Activated naive CD4-positive, alpha-beta T cell treated with Interleukin-2 at 50 U/mL for 16 hours (primary cell): ENCODE results near the gene HLA-G.
"Not testable (repeated sequence)": the region's sequence is repeated elsewhere in the genome, so short reads cannot be mapped to it uniquely, and the experiment has no call there.

Experiments used
- DNase-seq: peaks from one replicate; pipeline ENCODE4 v3.0.0-alpha.2; 2020

The HLA-G gene

GRCh38 chr6:29827579-29828470 is at the start of gene HLA-G:
TSS of gene HLA-G (plus strand) at chr6:29827825. CDS start at chr6:29827845, 20 bp downstream.
- DNase-seq = no peak

DNA sequence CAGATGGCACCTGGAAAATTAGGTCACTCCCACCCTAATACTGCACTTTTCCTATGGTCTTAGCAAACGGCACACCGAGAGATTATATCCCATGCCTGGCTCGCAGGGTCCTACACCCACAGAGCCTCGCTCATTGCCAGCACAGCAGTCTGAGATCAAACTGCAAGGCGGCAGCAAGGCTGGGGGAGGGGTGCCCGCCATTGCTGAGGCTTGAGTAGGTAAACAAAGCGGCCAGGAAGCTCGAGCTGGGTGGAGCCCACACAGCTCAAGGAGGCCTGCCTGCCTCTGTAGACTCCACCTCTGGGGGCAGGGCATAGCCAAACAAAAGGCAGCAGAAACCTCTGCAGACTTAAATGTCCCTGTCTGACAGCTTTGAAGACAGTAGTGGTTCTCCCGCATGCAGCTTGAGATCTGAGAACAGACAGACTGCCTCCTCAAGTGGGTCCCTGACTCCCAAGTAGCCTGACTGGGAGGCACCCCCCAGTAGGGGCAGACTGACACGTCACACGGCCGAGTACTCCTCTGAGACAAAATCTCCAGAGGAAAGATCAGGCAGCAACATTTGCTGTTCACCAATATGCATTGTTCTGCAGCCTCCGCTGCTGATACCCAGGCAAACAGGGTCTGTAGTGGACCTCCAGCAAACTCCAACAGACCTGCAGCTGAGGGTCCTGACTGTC is 47.5 kb upstream of the HLA-G start:
- not testable (repeated sequence) for DNase-seq

DNA sequence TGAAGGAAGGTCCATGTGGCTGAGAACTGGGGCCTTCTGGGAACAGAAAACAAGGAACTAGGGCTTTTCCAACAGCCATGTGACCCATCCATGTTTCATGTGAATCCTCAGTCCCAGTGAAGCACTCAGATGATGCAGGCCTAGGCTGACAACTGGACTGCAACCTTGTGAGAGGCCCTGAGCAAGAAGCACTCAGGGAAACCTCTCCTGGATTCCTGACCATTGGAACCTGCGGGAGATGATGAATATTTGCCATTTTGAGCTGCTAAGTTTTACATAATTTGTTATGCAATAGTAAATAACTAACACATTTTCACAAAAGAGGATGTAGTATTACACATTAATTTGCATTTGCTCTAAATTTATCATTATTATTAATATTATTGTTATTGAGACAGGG is 38.4 kb upstream of the HLA-G start:
- DNase-seq = no peak

DNA sequence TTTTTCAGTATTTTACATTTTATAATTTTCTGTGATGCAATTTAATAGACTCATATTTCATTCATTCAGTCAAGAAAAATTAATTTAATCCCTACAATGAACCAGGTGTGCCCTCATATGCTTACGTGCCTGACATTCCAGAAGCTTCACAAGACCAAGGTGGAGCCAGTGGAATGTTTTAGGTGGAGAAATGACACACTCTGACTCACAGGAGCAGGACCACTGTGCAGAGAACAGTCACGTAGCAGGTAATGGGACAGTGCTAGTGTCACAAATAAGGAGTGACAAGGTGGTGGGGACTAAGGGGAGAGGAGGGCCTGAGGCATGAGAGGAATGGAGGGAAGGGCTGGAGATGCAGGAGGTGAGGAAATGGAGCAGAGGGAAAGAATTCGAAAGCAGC is 37.0 kb upstream of the HLA-G start:
- DNase-seq = no peak

- no peak for DNase-seq
These were observed 36.5 kb upstream of the HLA-G start for GRCh38 chr6:29791162-29791561.

- no peak for DNase-seq
These were observed 35.9 kb upstream of the HLA-G start for GRCh38 chr6:29791786-29792122.

- peak; percentile 72 for DNase-seq
These were observed 35.2 kb upstream of the HLA-G start for GRCh38 chr6:29792123-29793035.

- DNase-seq = no peak
These were observed 34.6 kb upstream of the HLA-G start for GRCh38 chr6:29793036-29793356.

- no peak for DNase-seq
These were observed 33.8 kb upstream of the HLA-G start for GRCh38 chr6:29793796-29794195.

DNA sequence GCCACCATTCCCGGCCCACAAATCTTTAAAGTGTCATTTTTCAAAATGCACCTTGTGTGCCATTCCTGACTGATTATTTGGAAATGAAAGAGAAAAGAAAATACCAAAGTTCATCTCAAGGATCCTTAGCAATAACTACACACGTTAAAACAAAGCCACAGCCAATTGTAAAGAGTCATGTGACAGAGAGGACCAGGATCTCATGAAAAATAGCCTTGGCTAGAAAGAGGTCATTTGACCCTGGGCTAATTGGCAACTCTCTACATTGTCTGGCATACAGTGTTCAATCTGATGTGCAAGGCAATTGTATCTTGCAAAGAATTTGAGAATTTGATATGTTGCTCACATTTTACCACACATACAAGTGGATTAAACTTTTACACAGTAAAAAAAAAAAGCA is 31.6 kb upstream of the HLA-G start:
- DNase-seq = no peak

- DNase-seq = no peak
These were observed 30.5 kb upstream of the HLA-G start for GRCh38 chr6:29797135-29797534.

DNA sequence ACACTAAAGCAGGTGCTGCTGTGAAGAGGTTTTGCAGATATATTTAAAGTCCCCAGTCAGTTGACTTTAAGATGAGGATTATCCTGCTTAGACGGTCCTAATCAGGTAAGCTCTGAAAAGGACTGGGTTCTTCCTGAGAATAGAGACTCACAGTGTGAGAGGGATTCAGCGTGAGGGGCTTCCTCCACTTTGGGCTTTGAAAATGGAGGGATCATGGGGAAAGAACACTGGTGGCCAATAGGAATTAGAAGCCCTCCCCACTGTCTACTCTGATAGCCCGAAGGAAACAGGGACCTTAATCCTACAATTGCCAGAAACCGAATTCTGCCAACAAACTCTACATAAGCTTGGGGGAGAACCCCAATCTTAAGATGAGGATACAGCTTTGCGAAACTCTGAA is 29.7 kb upstream of the HLA-G start:
- no peak for DNase-seq

DNA sequence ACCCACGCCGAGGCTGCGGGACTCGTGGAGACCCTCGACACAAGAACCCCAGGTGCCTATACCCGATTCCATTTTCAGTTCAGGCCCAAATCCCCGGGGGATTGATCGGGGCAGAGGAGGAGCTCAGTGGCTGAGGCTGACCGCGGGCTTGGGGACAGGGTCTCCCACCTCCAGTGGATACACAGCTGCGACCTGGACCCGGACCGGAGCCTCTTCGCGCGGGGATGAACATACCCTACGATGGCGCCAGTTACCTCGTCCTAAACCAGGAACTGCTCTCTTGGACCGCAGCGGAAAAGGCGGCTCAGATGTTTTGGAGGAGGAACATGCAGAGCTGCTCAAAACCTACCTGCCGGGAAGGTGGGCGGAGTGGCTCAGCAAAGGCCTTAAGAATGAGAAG is 27.4 kb upstream of the HLA-G start:
- DNase-seq = no peak

DNA sequence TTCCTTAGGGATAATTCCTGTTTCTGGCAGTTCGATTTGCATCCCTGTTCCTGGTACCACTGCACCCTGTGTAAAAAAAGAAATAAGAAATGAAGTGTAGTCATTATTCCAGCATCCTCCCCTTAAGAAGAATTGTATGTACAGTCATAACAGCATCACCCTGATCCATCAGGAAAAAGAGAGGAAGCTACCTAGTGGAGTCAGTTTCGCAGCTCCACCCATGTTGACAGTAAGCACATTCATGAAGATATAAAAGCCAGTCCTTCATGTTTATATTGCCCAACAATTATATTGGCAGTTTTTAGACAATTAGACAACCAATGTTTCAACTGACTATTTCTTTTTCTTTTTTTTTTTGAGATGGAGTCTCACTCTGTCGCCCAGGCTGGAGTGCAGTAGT is 21.2 kb upstream of the HLA-G start:
- no peak for DNase-seq

GRCh38 chr6:29809249-29809648 is 18.4 kb upstream of the HLA-G start:
- DNase-seq = no peak

DNA sequence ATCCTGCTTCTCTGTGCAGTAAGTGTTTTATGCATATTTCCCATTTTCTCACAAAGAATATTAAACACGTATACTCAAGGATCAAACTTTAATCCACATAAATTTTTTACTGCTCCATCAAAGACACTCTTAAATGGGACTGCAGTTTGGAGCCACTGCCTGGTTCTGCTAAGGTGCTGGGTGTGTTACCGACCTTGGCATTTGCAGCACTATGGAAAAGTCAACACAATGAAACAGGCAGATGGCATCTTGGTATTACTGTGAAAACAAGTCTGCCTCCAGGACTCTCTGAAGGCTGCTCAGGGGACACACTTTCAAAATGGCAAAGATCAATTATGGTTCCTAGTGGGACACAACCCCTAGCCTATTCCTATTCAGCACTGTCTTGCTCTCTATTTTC is 17.3 kb upstream of the HLA-G start:
- no peak for DNase-seq

GRCh38 chr6:29811377-29811776 is 16.2 kb upstream of the HLA-G start:
- no peak for DNase-seq

- no peak for DNase-seq
These were observed 14.6 kb upstream of the HLA-G start for GRCh38 chr6:29813066-29813465.

DNA sequence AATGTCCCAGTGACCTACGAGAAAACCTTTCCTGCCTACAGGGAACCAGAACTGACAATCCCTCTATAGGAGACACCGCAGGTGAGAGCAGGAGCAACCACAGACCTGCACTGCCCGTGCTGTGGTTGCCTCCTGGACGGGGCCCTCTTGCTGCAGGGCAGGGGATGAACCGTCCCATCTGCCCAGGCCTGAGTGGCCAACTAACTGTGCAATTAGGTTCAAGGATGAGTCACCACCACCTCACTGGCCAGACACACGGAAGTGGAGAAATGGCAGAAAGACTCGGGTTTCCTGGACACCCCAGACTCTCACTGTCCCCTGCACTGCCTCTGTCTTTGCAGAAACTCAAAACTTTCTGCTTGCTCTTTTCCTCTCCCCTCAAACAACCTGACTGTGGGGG is 13.8 kb upstream of the HLA-G start:
- no peak for DNase-seq

- no peak for DNase-seq
These were observed 13.1 kb upstream of the HLA-G start for GRCh38 chr6:29814379-29815117.

DNA sequence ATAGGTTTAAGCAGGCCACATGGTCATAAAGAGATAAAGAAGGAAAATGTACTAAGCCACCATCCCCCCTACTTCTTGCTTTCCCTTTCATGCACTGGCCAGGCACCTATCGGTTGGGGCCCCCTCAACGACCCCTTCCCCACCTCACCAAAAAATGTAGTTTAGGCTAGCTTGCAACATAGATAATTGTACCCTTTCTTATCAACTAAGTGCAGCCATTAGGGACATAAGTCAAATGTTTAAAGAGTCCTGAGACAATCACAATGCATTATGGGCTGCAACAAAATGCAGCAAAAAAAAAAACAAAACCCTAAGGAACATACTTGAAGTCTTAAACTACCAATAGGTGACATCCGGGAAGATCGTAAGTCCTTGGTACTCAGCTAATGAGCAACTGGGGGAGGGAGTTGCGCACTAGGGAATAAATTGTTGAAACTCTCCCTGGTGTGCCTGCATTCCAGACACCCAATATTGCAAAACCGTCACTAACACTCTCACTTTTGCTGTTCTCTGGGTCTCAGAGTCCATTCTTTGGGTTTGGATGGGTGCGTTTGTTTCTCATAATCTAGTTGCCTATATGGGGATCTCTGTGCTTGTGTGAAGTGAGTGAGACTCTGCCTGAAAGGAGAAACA is 12.4 kb upstream of the HLA-G start:
- no peak for DNase-seq

GRCh38 chr6:29816030-29816429 is 11.6 kb upstream of the HLA-G start:
- DNase-seq = no peak
